WTC11 (cell line): ENCODE data around the gene SDHAF1.

Experiments
- ATF1 ChIP-seq: sonication (generic); formaldehyde crosslinking; IDR thresholded peaks from 2 replicates; pipeline ENCODE4 v1.8.1; 2023; ENCODE audit warnings: mild to moderate bottlenecking, moderate library complexity, missing genetic modification reagents
- FOXP1 ChIP-seq: sonication (generic); formaldehyde crosslinking; IDR thresholded peaks from 2 replicates; pipeline ENCODE4 v1.8.0; 2022; ENCODE audit warnings: missing genetic modification reagents, mild to moderate bottlenecking, moderate library complexity, borderline replicate concordance
- JAZF1 ChIP-seq: fragments of 250-450 bp; sonication (Bioruptor Pico); IDR thresholded peaks from 2 replicates; pipeline ENCODE4 v1.9.0; 2021; ENCODE audit warnings: moderate library complexity, mild to moderate bottlenecking, inconsistent platforms
- TF ChIP-seq, protein P1 (sequence below): fragments of 200-600 bp; IDR thresholded peaks from 2 replicates; pipeline ENCODE4 v1.8.0; 2022; ENCODE audit warnings: antibody characterized with exemption
- TF ChIP-seq, protein P2 (sequence below): sonication (generic); formaldehyde crosslinking; IDR thresholded peaks from 2 replicates; pipeline ENCODE4 v1.8.1; 2023; ENCODE audit warnings: mild to moderate bottlenecking, missing genetic modification reagents, moderate library complexity
- TF ChIP-seq, protein P3 (sequence below): sonication (generic); formaldehyde crosslinking; IDR thresholded peaks from 2 replicates; pipeline ENCODE4 v1.8.0; 2023; ENCODE audit warnings: mild to moderate bottlenecking, missing genetic modification reagents

DNA sequence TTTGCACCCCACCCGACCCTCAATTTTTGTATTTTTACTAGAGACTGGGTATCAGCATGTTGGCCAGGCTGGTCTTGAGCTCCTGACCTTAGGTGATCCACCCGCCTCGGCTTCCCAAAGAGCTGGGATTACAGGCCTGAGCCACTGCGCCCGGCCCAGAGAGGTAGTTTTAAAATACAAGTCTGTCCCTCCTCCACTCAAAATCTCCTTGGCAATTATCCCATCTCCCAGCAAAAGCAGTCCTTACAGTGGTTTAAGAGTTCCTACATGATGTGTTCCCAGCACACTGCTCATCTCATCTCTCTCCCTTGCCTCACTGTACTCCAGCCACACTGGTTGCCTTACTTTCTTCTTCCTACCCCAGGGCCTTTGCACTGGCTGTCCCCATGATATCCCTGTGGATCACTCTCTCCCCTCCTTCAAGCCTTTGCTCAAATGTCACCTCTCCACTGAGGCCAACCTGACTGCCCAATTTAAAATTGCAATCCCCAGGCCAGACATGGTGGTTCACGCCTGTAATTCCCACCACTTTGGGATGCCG, 34.5 kb upstream of the SDHAF1 start:
- TF ChIP-seq, protein P1, sequence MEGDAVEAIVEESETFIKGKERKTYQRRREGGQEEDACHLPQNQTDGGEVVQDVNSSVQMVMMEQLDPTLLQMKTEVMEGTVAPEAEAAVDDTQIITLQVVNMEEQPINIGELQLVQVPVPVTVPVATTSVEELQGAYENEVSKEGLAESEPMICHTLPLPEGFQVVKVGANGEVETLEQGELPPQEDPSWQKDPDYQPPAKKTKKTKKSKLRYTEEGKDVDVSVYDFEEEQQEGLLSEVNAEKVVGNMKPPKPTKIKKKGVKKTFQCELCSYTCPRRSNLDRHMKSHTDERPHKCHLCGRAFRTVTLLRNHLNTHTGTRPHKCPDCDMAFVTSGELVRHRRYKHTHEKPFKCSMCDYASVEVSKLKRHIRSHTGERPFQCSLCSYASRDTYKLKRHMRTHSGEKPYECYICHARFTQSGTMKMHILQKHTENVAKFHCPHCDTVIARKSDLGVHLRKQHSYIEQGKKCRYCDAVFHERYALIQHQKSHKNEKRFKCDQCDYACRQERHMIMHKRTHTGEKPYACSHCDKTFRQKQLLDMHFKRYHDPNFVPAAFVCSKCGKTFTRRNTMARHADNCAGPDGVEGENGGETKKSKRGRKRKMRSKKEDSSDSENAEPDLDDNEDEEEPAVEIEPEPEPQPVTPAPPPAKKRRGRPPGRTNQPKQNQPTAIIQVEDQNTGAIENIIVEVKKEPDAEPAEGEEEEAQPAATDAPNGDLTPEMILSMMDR: no peak
- TF ChIP-seq FOXP1 (CRISPR knock-in tag) (no peak), ATF1 (no peak), JAZF1 (CRISPR knock-in tag) (no peak)
- TF ChIP-seq, protein P2, sequence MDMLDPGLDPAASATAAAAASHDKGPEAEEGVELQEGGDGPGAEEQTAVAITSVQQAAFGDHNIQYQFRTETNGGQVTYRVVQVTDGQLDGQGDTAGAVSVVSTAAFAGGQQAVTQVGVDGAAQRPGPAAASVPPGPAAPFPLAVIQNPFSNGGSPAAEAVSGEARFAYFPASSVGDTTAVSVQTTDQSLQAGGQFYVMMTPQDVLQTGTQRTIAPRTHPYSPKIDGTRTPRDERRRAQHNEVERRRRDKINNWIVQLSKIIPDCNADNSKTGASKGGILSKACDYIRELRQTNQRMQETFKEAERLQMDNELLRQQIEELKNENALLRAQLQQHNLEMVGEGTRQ (CRISPR knock-in tag): no peak
- TF ChIP-seq, protein P3, sequence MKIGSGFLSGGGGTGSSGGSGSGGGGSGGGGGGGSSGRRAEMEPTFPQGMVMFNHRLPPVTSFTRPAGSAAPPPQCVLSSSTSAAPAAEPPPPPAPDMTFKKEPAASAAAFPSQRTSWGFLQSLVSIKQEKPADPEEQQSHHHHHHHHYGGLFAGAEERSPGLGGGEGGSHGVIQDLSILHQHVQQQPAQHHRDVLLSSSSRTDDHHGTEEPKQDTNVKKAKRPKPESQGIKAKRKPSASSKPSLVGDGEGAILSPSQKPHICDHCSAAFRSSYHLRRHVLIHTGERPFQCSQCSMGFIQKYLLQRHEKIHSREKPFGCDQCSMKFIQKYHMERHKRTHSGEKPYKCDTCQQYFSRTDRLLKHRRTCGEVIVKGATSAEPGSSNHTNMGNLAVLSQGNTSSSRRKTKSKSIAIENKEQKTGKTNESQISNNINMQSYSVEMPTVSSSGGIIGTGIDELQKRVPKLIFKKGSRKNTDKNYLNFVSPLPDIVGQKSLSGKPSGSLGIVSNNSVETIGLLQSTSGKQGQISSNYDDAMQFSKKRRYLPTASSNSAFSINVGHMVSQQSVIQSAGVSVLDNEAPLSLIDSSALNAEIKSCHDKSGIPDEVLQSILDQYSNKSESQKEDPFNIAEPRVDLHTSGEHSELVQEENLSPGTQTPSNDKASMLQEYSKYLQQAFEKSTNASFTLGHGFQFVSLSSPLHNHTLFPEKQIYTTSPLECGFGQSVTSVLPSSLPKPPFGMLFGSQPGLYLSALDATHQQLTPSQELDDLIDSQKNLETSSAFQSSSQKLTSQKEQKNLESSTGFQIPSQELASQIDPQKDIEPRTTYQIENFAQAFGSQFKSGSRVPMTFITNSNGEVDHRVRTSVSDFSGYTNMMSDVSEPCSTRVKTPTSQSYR: no peak
